GM08714 (cell line): ENCODE measurements around the gene MYBPHL.

Source experiments
- H3K4me3 ChIP-seq: fragments of 200-500 bp; sonication (Bioruptor generic); 2 replicates; pipeline ENCODE4 v1.5.1; 2014; ENCODE audit warnings: mild to moderate bottlenecking, low read length, inconsistent platforms
- ZNF274 ChIP-seq: IDR thresholded peaks from 2 replicates; pipeline ENCODE4 v1.6.1; 2012; ENCODE audit warnings: mild to moderate bottlenecking, low read depth, low read length

The MYBPHL gene

GRCh38 chr1:109259674-109260557, 46.9 kb downstream of the MYBPHL start:
- no peak for TF ChIP-seq ZNF274
- no peak overlapping the region for H3K4me3 ChIP-seq

- H3K4me3 ChIP-seq: no peak overlapping the region
- TF ChIP-seq ZNF274: no peak
Observed at GRCh38 chr1:109258481-109259466, 48.0 kb downstream of the MYBPHL start.

GRCh38 chr1:109257682-109258421, 49.0 kb downstream of the MYBPHL start:
- no peak for TF ChIP-seq ZNF274
- H3K4me3 ChIP-seq: no peak overlapping the region

GRCh38 chr1:109256971-109257681, 49.7 kb downstream of the MYBPHL start:
- H3K4me3 ChIP-seq: no peak overlapping the region
- TF ChIP-seq ZNF274: no peak

GRCh38 chr1:109256085-109256484, 50.7 kb downstream of the MYBPHL start:
- no peak overlapping the region for H3K4me3 ChIP-seq
- no peak for TF ChIP-seq ZNF274

- no peak for TF ChIP-seq ZNF274
- H3K4me3 ChIP-seq: no peak overlapping the region
Observed at GRCh38 chr1:109255678-109256077, 51.1 kb downstream of the MYBPHL start.

- no peak for TF ChIP-seq ZNF274
Observed at GRCh38 chr1:109255097-109255651, 51.6 kb downstream of the MYBPHL start.

GRCh38 chr1:109254621-109255096, 52.2 kb downstream of the MYBPHL start:
- no peak for TF ChIP-seq ZNF274
- no peak overlapping the region for H3K4me3 ChIP-seq

More at GRCh38 chr1:109255097-109255651, 51.6 kb downstream of the MYBPHL start:
- no peak overlapping the region for H3K4me3 ChIP-seq

GRCh38 chr1:109253803-109254620, 52.8 kb downstream of the MYBPHL start:
- no peak overlapping the region for H3K4me3 ChIP-seq
- TF ChIP-seq ZNF274: no peak

- TF ChIP-seq ZNF274: no peak
- H3K4me3 ChIP-seq: no peak overlapping the region
Observed at GRCh38 chr1:109252893-109253802, 53.7 kb downstream of the MYBPHL start.
